Middle frontal gyrus (tissue), 1 donor: ENCODE data around the gene FGF12.

ENCODE experiments used
- DNase-seq: peaks from one replicate; pipeline ENCODE4 v3.0.0-alpha.2; 2015; ENCODE audit warnings: low spot score; ENCODE audit errors: extremely low spot score

The FGF12 gene

DNA sequence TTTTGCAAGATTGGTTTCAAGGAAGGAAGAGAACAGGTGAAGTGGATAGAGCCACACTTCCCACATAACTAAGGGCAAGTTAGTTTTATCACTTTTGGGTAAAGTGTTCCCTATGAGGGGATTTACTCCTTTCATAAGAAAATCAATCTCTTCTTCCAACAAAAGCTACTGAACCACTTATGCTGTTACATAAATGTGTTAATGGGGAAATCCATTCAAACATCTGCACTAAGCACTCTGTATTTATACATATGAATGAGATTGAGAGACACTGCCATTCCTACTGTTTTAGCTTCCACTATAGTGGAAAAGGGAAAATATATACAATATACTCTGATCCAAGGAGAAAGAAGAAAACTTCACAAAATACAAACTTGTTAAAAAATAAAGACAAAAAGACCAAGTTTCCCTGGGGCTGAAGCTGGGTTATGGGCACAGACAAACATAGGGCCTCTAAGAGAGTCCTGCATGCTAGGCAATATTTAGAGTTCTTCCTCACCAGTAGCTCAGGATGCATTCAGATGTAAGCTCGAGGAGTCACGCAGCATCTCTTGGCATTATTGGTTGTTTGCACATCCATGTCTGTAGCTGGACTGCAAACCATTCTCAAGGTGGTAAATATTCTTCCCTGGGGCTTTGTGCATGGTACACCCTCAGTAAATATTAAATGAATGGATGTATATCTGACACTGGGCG is 454.2 kb downstream of the FGF12 start:
- DNase-seq = no peak

DNA sequence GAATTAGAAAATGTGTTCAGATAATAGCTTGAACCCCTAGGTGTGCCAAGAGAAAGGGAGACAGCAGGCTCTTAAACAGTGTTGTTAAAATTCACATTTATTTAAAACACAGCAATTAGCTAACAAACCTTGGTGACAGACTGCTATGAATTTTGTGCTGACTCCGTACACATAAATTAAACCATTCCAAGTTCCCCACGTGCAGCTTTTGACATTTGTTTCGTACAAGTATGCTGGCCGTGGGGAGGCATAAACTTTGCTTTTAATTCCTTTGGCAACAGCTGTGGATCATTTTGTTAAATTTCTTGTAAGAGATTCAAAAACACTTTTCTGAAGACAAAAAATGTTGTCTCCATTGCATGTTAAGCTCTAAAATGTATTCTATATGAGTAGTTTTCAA is 465.3 kb downstream of the FGF12 start:
- DNase-seq = no peak

DNA sequence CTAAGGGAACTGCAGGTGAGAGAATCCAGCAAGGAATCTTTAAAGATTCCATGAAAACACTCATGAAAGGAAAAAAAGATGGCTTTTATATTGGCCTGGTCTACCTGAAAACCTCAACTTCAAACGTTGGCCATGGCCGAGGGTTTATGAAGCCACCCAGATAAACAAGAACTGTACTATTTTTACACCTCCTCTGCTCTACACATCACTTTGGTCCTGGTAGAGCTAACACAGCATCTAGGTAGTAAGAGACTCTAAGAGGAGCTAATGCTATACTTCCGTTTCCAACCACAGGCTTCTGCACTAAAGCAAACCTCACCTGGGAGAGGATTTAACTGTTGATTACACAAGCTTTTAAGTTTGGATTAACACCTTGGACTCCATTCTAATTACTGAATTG is 466.2 kb downstream of the FGF12 start:
- no peak for DNase-seq

DNA sequence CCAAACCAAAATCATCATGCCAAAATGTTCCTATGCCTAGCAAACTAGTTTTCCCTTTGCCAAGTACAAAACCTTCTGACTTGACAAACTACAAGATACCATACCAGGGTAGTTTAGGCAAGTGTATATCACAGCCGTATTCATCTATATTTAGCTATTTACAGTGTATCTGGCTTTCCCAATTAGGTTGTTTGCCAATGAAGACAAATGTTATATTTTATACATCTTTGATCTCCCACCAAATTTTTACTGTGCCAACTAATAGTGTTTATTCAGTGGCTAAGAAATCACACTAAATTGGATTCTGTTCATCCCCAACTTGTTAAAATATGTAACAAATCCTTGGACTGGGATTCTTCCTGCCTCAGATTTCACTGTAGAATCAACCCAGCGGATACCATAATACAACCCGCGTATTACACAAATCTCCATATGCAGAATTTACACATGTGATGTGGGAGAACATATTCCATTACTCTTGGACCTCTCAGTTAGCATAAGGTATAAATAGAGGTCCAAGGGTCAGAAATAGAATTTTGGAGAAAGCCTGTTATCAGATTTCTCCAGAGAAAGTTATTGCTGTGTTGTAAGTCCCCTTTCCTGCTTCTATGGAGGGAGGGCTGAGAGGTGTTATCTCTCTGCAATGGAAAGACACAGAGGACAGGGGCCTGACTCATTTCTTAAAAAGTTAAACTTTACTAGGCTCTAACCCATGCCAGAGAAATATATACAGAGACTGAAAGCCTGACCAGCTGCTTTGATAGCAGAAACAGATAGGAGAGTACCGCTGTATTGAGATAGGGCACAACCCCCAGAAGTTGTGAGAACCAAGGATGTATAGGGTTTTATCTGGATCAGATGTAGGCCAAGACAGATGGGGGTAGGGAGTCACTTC is 467.0 kb downstream of the FGF12 start:
- DNase-seq = no peak

DNA sequence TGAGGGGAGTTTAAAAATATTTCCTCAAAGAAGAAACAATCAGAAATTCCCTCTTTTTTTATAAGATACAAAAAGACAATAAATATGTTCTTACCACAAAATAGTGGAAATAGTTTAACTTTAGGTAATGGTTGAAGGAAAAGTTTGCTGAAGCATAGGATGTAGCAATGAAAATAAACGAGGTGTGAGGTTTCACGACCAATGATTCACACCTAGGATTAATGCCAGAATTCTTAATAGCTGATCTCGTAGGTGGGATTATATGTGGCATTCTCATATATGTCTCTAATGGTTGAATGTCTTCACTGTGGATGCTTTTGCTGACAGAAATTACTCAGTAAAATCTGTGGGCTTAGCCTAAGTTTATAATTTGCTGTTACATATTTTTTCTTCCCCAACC is 467.7 kb downstream of the FGF12 start:
- no peak for DNase-seq

- DNase-seq = no peak
Measured at GRCh38 chr3:192258721-192259120, 468.6 kb downstream of the FGF12 start.

GRCh38 chr3:192255839-192256238 is 471.5 kb downstream of the FGF12 start:
- DNase-seq = no peak

DNA sequence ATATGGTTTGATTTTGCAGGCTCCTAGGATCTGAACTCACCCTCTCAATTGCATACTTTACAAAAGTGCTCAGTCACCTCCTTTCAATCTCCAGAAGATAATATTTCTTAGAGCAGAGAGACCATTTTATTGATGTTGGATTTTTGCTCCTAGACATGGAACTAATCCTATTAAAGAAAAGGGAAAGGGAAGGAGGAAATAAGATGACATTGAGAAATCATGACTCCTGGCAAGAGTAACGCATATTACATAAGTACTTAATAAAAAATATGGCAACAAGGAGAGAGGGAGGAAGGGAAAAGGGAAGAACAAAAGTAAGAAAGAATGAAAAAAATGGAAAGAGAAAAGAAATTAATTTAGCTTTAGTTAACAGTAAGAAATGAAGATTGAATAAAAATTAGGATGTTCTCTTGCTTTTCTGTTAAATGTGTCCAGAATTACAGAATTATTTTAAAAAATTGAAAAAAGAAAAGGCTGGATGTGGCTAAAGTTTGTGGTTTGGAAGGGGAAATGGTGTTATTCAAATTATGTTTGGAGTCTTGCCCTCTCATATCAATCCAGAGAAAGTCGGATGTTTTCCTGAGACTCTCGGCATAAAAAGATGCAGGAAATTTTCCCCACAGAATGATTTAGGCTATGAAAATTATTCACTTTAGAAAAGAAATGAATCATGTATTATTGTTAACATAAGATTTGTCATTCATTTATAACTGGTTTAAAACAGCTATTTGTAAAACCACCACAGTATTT is 474.0 kb downstream of the FGF12 start:
- DNase-seq = no peak

DNA sequence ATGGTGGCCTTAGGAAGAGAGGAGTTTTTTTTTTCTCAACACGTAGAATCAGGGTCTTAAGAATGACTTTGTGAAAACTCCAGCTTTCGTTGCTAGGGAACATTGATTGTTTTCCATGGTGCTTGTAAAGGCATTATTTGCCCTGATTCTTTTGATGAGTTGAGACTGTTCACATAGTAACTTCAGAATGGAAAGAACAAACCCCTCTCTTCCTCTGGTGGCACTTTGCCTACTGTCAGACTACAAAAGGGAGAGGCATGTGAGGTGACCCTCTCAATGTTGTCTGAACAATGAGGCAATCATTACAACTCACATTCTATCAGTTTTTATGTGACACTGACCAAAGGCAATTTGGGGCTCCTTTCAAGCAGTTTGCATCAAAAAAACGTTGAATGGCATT is 477.8 kb downstream of the FGF12 start:
- no peak for DNase-seq

GRCh38 chr3:192246847-192247559 is 480.3 kb downstream of the FGF12 start:
- DNase-seq = no peak

DNA sequence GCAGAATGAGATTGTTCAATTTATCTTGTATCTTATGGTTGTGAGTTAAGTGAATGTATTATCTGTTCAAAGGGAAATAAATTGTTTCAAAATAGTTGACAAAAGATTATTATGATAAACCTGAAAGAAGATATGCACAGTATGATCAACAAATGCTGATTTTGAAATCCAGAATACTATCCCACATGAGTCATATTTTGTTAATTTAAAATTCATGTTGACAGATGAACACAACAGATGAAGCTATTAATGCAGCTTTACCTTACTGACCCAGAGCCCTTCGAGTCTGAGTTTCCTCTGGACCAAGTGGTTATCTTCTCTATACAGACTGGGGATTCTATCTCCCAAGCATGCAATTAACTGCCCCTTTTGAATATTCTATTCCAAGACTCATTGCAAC is 482.8 kb downstream of the FGF12 start:
- no peak for DNase-seq

GRCh38 chr3:192239956-192240355 is 487.4 kb downstream of the FGF12 start:
- no peak for DNase-seq

DNA sequence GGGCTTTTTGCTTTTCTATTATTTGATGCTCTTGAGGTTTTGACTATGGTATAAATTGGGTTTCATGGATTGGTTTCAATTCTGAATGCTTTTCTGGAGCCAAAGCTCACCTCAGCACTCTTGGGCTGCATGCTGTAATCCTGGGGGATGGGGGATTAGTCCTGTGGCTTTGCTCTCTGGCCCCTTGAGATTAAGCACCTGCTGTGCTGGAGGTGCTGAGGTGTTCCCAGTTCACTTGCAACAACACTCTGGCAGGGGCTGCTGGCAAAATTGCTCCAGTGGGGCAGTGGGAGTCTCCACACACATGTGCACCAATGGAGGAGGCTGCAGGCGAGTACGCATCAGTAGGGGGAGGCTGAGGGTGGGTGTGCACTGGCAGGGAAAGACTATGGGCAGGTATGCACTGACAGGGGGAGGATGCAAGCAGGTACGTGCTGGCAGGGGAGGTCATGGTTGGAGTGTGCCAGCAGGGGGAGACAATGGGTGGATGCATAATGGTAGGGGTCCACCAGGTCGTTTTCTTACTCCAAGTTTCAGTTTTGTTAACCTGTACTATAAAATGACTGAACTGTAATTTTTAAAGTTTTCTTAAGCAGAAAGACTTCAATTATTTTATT is 489.2 kb downstream of the FGF12 start:
- no peak for DNase-seq

- DNase-seq = no peak
Measured at GRCh38 chr3:192229866-192230265, 497.5 kb downstream of the FGF12 start.

DNA sequence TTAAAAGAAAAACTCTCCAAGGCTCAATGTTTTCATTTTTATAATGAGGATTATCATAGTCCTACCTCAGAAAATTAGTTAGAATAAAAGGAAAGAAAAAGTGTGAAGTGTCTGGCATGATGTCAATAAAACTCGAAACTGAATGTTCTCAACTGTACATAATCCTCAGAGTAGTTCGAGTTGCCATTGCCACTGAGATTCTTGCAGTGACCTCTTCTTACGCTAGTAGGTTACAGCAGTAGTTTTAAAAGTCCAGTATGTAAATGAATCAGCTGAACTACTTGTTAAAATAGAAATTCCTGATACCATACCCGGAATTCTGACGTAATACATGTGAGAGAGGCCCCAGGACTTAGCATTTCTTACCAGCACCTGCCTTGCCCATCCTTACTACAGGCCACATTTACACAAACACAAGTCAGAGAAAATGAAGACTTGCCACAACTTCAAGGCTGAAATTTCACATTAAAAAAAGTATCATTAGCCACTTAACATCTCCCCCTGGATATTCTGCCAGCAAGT is 502.6 kb downstream of the FGF12 start:
- DNase-seq = no peak

DNA sequence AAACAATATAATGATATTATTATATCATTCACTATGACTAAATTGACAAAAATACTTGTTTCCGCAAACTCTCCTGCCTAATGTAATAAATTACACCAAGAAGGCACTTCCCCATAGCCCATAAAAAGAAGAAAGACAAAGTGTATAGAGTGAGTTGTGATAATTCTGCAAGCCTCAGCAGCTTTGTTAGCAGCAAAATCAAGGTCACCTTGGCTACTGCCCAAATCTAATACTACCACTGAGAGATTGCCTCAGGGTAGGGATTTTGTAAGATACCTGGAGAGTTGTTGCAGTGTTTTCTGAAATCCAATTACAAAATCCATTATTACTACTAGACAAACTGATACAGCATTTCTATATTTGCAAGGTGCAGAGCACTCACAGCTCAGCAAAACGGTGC is 503.5 kb downstream of the FGF12 start:
- no peak for DNase-seq

DNA sequence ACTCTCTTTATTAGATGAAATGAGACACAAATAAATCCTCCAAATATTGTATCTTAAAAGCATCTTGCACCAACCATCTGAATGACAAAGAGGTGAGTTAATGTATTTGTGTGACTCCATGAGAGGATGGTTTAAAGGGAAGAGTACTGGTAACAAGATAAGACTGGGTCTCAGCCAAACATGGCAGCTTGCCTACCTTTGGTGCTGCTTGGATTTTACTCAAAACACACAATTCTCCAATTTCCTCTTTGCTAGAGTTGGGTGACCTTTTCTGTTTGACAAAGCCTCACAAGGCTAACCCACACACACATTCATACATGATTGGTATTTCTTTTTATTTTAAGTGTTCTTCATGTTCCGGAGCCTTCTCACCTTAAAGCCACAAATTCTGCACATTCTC is 506.4 kb downstream of the FGF12 start:
- no peak for DNase-seq

DNA sequence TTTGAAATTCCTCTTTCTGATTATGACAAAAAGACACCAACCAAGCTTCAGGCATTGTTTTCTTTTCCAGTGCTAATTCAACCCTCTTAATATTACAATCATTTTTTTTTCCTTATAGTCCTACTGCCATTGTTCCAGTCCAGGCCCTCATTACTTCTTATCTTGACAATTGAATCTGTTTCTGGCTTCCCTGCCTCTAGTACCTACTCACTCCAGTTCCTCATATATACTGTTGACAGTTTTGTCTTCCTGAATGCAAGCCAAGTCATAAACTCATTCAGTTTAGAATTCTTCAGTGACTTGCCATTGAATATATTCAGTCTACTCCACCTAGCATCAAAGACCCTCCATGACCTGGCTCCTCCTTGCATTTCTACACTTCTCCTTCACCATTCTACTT is 507.4 kb downstream of the FGF12 start:
- DNase-seq = no peak

DNA sequence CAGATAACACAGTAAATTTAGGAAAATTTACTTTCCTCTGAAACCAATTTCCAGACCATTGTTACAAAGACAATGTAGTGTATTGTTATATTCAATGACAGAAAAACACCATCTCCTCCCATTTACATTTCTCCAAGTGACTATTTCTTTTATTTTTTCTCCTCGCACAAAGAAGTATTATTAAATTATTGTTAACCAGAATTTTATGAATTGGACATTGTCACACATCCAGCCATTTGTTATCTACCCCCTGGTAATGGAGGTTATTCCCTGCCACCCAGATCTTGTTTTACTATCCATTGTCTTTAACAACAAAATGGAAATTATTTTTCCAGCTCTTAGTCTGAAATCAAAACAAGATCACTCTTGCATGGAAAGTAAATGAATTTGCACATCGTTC is 511.3 kb downstream of the FGF12 start:
- DNase-seq = no peak

GRCh38 chr3:192212979-192213378 is 514.4 kb downstream of the FGF12 start:
- no peak for DNase-seq

DNA sequence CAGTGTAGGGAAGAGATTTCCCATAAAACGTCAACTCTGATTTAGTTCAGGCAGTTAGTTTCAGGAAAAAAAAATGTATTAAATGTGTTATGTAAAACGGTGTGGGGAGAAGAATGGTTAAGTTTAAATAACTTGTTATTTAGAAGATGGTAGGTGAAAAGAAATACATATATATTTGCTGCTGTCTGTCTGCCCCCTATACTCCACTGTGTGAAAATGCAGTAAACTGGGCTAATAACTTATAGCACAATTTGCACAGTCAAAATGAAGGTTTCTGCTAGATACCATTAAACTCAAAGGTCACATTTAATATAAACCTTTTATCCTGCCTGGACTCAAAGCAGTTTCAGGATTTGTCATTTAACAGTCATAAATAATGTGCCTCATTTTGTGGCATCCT is 515.0 kb downstream of the FGF12 start:
- no peak for DNase-seq
